GM18861 (cell line): Measurements from ENCODE around the gene TCEAL4.
A peak's percentile ranks its signal among the peaks of the same experiment; 100 is the strongest.
"Not testable (repeated sequence)": the region's sequence is repeated elsewhere in the genome, so short reads cannot be mapped to it uniquely, and the experiment has no call there.

Source experiments
- ATAC-seq: cut with Tn5 transposase; IDR thresholded peaks from one replicate; pipeline ENCODE4 v1.9.1; 2021; ENCODE audit not compliant: unreplicated experiment

The TCEAL4 gene

GRCh38 chrX:103586659-103587058, 1.3 kb downstream of the TCEAL4 start:
- no peak for ATAC-seq

GRCh38 chrX:103592295-103592694, 7.0 kb downstream of the TCEAL4 start:
- ATAC-seq: not testable (repeated sequence)

GRCh38 chrX:103595202-103595601, 9.9 kb downstream of the TCEAL4 start:
- ATAC-seq: not testable (repeated sequence)

GRCh38 chrX:103607364-103608305, 22.3 kb downstream of the TCEAL4 start, which contains the start of gene TCEAL3:
TCEAL3 (plus strand) TSS chrX:103607963; CDS start chrX:103609065, 1,102 bp downstream.
- ATAC-seq: peak; percentile 49

GRCh38 chrX:103608306-103608963, 23.1 kb downstream of the TCEAL4 start:
- ATAC-seq: no peak

- no peak for ATAC-seq
Observed at GRCh38 chrX:103610282-103610681, 25.0 kb downstream of the TCEAL4 start.

GRCh38 chrX:103613362-103613890, 28.1 kb downstream of the TCEAL4 start:
- no peak for ATAC-seq

- no peak for ATAC-seq
Observed at GRCh38 chrX:103614999-103615398, 29.7 kb downstream of the TCEAL4 start.

GRCh38 chrX:103615781-103616371, 30.6 kb downstream of the TCEAL4 start:
- no peak for ATAC-seq

GRCh38 chrX:103616676-103617186, 31.4 kb downstream of the TCEAL4 start:
- no peak for ATAC-seq

GRCh38 chrX:103624111-103624510, 38.8 kb downstream of the TCEAL4 start:
- ATAC-seq: no peak

- ATAC-seq: no peak
Observed at GRCh38 chrX:103626855-103627254, 41.5 kb downstream of the TCEAL4 start.

- peak; percentile 63 for ATAC-seq
Observed at GRCh38 chrX:103628386-103629317, 43.3 kb downstream of the TCEAL4 start, which contains the start of gene TCEAL1. TCEAL1 (plus strand) TSS chrX:103628975; CDS start chrX:103629917, 942 bp downstream.

GRCh38 chrX:103629318-103630170, 44.2 kb downstream of the TCEAL4 start:
- no peak for ATAC-seq

GRCh38 chrX:103630171-103630511, 44.8 kb downstream of the TCEAL4 start:
- no peak for ATAC-seq

GRCh38 chrX:103631145-103631544, 45.8 kb downstream of the TCEAL4 start:
- no peak for ATAC-seq

GRCh38 chrX:103635436-103635835, 50.1 kb downstream of the TCEAL4 start:
- ATAC-seq: no peak
